Anterior cingulate cortex (tissue), 58 donors: ENCODE measurements around the gene ELAVL3.
"Not testable (repeated sequence)": the region's sequence is repeated elsewhere in the genome, so short reads cannot be mapped to it uniquely, and the experiment has no call there.

ENCODE experiments used
- DNase-seq, 58 donors: peaks; one replicate each; lab custom pipeline; 2025; lab: John Stamatoyannopoulos, UW

The ELAVL3 gene

DNA sequence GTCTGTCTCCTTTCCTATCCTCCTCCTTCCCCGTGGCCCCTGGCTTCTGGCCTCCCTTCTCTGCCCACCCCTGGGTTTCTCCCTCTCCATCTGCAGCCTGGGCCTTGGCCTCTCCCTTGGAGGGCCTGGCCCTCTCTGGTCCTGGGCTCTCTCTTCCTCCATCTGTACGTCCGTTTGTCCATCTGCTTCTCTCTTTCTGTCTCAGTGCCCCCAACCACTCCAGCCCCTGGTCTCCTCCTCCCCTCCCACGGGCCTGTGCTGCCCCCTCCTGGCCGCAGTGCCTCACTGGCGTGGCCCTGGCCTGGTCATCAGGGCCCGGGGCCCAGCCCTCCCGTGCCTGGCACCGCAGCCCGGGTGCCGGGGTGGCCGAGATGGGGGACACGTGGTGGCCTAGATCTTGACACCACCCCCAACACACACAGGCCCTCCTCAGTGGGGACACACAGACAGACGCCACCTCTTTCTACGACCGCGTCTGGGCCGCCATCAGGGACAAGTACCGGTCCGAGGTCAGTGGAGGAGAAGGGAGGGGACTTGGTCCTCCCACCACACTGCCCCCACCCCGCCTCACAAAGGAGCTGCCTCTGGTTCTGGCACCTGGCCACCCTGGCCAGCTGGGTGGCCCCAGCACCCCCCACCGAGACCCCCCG is 34.1 kb downstream of the ELAVL3 start:
- DNase-seq, result peak in 56 of 58 donors; percentile 12 to 93 (median 72)

DNA sequence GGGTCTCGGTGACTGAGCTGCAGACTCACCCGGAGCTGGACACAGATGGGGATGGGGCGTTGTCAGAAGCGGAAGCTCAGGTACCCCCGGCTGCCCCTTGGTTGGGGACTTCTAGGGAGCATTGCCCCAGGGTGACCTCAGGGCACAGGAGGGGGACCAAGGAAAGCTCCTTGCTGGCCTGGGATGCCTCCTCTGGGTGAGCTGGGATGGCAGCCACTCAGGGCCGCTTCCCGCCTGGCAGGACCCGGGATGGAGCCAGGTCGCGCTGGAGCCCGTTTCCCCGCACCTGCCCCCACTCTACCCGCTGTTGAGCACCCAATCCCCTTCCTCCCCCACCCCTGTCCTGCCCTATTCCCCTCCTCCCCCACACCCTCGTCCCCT is 34.6 kb downstream of the ELAVL3 start:
- DNase-seq, result peak in 3 of 58 donors; percentile 13 to 62 (median 48)

DNA sequence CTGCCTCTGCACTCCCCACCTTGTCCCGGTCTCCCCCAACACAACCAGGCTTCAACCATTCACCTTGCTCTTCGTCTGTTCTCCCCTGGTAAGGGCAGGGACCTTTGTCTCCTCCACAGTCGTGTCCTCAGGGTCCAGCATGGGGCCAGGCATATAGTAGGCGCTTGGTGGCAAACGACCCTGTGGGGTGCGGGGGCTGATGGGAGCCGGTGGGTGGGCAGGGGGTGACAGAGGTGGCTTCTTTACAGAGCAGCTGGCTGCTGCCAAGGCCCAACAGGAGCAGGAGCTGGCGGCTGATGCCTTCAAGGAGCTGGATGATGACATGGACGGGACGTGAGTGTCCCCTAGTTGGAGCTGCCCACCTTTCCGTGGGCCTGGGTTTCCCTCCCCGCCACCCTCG is 35.7 kb downstream of the ELAVL3 start:
- DNase-seq, result no peak

DNA sequence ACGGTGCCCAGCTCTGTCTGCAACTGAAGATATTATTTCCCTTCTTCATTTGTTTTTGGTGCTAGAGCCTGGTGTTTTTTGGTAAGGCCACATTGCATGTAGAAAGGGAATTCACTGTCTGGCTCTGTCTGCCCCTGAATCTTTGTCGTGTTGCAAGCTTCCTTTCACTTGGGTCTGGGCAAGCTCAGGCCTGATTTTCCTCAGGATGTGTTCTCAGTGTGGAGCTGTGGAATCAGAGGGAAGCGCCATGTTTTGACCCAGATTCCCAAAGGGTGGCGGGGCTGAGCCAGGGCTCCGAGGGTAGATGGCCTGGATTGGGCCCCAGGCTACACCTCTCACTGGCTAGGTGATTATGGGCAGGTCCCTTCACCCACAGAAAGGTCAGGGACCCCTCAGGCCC is 36.8 kb downstream of the ELAVL3 start:
- no peak for DNase-seq

- no peak for DNase-seq
Measured at GRCh38 chr19:11437955-11438354, 42.9 kb downstream of the ELAVL3 start.

- peak in 1 of 58 donors; percentile 63 for DNase-seq
Measured at GRCh38 chr19:11435833-11436313, 45.0 kb downstream of the ELAVL3 start.

GRCh38 chr19:11435057-11435832 is 45.6 kb downstream of the ELAVL3 start, which contains the start of the genes ODAD3 and PRKCSH:
ODAD3 (minus strand) TSS chr19:11435121; CDS start chr19:11435016, 105 bp downstream.
PRKCSH (plus strand) TSS chr19:11435635; CDS start chr19:11436118, 483 bp downstream.
- peak; percentile 98 to 100 (median 100) for DNase-seq

GRCh38 chr19:11434703-11435056 is 46.2 kb downstream of the ELAVL3 start:
- no peak for DNase-seq

DNA sequence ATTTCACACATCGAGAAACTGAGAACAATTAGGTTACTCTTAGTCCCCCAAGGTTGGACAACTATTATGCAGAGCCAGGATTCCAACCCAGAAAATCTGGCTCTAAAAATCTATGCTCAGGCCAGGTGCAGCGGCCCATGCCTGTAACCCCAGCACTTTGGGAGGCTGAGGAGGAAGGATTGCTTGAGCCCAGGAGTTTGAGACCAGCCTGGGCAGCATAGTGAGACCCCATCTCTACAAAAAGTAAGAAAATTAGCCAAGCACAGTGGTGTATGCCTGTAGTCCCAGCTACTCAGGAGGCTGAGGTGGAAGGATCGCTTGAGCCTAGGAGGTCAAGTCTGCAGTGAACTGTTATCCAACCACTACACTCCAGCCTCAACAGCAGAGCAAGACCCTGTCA is 47.3 kb downstream of the ELAVL3 start:
- DNase-seq, result not testable (repeated sequence)

DNA sequence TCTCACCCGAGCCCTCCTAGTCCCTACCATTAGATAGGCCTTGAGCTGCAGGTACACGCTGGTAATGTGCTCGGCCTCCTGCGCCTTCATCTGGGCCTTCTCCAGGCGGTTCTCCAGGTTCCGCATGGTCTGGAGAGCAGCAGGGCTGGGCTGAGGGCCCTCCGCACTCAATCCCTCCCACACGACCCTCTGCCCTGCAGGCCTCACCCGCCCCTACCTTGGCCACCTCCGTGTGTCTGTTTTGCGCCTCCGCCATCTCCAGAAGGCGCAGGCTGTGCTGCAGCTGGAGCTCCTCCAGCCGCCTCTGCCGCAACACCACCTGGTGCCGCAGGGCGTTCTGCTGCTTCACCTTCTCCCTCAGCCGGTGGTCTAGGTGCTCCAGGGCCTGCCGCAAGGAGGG is 54.2 kb downstream of the ELAVL3 start:
- DNase-seq, result no peak

DNA sequence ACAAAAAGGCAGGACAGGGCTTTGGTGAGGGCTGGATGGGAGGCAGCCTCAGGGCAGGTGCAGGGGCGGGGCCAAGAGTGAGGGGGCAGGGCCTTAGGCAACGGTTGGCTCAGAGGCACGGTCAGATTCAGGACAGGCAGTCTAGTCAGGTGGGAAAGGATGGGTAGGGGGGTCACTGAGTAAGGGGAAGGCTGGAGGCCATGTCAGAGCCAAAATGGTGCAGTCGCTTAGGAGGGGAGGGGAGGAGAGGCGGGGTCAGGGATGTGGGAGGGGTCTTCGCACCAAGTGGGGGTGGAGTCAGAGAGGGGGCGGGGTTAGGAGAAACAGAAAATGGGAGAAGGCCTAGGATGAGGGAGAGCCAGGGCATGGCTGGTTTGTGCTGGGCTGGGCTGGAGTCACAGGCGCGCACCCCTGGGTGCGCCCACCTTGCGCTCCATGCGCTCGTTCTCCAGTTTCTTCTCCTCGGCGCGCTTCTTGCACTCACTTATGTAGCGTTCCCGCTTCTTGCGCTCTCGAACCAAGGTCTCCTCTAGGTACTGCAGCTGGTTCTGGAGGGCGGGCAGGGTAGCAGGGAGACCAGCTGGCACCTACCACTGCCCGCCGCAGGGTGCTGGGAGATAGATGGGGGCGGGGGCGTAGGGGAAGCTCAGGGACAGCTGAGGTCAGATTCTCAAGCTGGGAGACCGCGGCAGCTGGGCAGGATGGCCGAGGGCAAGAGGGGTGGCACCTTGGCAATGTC is 55.0 kb downstream of the ELAVL3 start:
- DNase-seq, result no peak

- no peak for DNase-seq
Measured at GRCh38 chr19:11423791-11424181, 57.1 kb downstream of the ELAVL3 start.

GRCh38 chr19:11423164-11423790 is 57.6 kb downstream of the ELAVL3 start:
- no peak for DNase-seq

GRCh38 chr19:11422163-11423065 is 58.4 kb downstream of the ELAVL3 start:
- peak in 21 of 58 donors; percentile 6 to 42 (median 25) for DNase-seq

GRCh38 chr19:11421371-11422098 is 59.3 kb downstream of the ELAVL3 start:
- peak in 3 of 58 donors; percentile 14 to 39 (median 35) for DNase-seq

DNA sequence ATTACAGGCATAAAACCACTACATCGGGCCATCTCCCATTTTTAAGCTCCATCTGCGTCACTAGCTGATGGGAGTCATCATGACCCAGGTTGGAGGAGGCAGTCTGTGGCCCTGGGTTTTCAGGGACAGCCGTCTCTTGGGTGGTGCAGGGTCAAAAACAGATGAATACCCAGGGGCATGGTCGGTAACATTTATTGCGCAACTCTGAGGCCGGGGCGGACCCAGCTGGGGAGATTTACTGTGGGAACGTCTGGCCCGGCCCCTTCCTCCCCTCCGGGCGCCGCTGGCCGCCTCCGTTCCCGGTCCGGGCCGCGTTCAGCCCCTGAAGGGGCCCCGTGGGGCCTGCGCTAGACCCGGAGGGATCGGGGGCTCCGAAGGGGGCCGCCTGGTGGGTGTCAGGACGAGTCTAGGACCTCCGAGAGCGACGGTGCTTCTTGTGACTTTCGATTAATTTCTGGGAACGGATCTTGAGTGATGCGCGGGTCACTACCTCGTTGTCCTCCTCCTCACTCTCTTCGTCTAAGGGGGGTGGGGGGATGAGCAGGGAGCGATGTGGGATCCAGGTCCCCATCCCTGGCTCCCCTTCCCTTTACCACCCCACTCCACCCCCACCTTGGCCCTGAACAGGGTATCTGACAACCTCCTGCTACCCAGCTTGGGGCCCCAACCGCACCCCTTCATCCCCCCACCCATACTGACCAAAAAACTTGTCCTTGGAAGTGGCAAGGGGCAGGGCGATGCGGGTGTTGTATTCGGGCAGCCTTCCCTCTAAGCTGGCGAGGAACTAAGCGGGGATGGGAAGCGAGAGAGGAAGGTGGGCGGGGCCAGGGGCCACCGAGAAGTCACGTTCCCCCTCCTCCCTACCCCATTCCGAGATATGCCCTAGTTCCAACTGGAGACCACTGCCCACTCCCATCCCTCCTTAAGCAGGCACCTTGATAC is 60.1 kb downstream of the ELAVL3 start:
- DNase-seq, result peak in 5 of 58 donors; percentile 7 to 20 (median 15)
